HG03280 (cell line): ENCODE measurements around the gene RIMOC1.
"Not testable (repeated sequence)": the region's sequence is repeated elsewhere in the genome, so short reads cannot be mapped to it uniquely, and the experiment has no call there.

Source experiments
- ATAC-seq: cut with Tn5 transposase; IDR thresholded peaks from one replicate; pipeline ENCODE4 v1.9.1; 2021; ENCODE audit warnings: mild to moderate bottlenecking, moderate library complexity; ENCODE audit not compliant: unreplicated experiment

RIMOC1 gene

DNA sequence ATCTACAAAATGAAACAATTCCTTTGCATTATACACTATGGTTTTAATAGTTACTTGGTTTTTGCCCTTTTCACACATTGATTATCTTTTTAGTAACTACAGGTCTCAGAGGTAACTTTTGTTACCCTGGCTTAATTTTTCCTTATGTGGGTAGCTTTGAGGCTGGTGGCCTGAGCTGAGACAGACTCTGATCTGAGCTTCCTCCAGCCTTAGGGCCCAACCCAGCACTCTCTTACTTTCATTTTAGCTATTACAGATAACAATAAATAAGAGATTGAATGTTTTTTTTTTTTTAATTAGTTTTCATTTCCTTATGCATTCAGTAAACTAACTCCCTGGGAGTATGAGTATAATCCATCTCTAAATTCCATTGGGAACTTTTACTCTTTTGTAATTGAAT is 18.9 kb upstream of the RIMOC1 start:
- ATAC-seq, result no peak

DNA sequence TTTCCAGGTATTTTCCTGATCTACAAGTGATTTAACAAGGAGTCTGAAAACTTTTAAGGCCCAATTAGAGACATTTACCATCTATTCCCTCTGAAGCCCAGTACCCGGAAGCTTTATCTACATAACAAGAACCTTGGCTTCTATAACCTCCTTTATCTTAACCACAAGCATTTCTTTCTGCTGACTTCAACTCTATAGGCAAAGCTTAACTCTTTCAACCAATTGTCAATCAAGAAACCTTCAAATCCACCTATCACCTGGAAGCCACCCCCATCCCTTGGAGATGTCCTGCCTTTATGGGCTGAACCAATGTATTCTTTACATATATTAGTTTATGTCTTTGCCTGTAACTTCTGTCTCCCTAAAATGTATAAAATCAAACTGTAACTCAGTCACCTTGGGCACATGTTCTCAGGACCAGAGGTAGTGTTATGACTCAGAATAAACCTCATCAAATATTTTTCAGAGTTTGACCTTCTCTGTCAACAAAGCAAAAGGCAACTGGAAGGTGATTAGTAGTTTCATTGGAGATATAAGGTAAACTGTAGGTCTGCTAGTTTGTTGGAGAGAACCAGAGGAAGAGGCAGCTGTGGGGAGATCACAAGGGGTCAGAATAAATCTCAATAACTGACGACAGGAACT is 13.0 kb upstream of the RIMOC1 start:
- ATAC-seq, result no peak

DNA sequence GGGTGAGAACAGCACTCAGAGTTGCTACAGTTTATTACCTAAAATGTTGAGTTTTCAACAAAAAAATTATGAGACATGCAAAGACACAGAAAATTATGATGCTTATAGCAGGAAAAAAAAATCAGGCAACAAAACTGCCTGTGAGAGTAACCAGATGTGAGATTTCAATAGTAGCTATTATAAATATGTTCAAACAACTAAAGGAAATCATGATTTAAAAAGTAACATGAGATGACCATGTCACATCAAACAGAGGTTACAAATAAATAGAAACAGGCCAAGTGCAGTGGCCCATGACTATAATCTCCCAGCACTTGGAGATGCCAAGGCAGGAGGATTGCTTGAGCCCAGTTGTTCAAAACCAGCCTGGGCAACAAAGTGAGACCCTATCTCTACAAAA is 12.1 kb upstream of the RIMOC1 start:
- ATAC-seq, result no peak

DNA sequence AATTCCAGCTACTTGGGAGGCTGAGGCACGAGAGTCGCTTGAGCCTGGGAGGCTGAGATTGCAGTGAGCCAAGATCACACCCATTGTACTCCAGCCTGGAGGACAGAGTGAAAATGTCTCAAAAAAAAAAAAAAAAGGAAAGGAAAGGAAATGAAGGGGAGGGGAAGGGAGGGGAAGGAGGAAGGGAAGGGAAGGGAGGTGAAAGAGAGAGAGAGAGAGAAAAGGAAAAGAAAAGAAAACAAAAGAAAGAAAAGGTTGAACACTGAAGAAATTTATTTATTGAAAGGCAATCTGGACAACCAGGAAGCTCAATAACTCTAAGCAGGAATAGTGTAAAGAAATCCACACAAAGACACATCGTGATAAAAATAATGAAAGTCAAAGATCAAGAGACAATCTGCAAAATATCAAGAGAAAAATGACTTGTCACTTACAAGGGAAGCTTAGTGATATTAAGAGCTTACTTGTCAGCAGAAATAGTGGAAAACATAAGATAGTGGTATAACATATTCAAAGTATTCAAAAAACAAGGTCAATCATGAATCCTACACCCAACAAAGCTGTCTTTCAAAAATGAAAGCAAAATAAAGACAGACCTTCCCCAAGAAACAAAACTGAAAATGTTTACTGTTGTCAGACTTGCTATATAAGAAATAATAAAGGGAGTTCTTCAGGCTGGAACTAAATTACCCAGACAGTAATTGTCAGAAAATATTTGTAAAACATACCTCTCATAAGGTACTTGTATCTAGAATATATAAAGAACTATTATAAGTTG is 10.9 kb upstream of the RIMOC1 start:
- peak; percentile 79 for ATAC-seq

DNA sequence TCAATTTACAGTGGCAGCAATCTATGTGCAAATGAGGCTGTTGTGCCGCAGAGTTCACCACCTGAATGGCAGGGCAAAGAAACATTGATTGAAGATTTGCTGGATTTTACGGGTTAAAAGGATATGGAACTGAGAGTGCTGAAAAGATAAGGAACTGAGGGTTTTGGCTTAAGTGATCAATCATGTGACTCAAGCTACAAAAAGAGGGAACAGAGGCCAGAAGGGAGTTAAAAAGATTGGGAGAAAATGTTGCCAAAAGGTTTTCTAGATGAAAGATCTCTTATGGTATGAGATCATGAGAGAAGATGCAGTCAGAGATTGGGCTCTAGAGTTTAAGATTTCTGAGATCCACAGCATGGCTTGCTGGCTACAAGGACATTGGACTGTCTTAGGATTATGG is 7.9 kb upstream of the RIMOC1 start:
- no peak for ATAC-seq

DNA sequence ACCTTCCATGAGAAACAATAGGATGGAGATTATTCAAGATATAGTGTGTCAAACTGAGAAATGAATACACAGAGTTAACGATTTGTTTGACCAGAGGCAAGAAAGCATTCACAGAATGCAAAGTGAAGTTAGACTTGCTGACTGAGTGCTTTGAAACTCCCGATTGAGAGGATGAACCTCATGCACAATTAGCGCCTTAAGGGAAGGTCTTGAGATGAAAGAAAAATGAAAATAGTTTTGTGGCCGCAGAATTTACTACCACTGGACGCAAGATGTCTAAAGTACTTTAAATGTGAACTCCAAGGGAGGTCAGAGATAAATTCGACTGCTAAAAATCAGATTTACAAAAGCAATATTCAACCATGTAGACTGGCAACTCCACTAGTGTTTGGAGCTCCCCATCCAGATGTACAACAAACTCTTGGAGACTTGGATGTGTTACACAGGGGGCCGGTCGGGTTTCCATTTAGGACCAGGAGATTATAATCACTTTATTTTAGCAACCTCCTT is 707 bp upstream of the RIMOC1 start:
- no peak for ATAC-seq

DNA sequence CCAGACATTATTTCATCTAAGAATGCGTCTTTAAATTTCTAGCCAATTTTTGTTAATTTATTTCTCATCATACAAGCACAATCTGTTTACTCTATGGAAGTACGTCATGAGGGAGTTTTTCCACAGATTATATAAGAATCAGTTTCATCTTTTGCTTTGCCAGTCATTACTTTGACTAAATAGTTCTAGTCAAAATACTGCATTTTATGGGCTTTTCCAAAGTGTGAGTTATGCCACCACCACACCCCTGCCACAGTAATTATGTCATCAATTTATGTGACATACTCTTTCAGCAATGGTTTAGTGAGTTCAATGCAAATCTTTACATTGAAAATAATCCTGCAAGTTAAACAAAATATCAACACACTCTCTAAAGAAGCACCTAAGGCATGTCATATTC is 2.0 kb downstream of the RIMOC1 start:
- no peak for ATAC-seq

DNA sequence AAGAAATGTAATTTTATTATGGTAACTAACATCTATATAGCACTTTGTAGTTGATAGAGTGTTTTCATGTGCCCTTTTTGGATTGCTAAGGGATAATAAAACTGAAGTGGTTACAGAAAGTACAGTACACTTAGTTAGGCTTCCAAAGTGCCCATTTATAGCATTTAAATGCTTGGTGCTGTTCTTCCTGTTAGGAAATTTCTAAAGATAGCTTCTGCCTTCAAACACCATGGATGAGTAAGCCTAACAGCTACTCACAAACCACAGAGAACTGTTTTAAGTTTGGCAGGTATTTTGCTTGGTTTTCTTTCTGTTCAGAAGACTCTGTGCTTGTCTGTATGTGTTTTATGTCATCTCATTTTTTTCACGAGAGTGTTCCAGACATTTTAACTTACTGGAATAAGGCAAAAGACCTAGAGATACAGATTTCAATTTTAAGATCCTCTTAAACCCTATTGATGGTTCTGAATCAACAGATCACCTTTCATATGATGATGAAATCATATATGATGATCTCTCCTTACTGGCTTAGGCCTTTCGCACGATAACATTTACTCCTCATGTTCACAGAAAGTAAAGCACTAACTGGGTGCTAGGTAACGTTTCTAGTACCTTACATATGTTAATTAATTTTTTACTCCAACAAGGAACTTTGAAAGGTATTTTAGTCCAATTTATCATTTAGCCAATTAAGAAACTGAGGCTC is 4.4 kb downstream of the RIMOC1 start:
- ATAC-seq, result no peak

DNA sequence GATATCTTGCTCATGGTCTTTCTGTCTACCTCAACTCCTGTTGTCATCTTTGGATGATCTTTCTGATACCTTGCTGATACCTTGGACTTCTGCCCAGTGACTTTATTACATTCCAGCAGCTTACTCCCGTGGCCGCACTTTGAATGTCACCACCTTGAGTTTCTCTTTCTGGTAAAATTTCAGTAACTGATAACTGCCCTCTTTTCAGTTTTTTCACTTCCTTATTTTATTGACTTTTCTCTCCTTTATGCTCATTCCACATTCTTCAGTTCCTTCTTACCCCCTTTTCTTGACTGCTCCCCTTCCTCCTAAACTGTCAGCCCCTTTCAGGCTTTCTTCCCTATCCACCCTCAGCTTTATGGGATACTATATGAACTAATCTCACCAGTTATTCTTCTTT is 14.0 kb downstream of the RIMOC1 start:
- peak; percentile 62 for ATAC-seq

DNA sequence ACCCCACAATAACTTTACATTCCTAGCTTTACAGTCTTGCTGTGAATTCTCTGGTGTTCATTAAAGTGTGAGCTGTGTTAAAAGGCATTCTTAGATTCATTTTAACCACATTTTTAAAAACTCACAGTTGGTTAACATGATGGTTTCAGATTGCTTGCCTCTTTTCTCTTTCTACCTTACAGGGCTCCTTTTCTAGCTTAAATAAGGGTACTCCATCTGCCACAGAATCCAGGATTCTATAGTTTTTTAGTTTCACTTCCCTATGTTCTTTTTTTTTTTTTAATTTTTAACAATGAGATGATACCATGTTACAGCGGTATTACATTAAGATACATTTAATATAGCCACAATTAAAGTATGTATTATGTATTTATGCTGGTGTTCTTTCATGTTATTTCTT is 17.0 kb downstream of the RIMOC1 start:
- ATAC-seq, result no peak

DNA sequence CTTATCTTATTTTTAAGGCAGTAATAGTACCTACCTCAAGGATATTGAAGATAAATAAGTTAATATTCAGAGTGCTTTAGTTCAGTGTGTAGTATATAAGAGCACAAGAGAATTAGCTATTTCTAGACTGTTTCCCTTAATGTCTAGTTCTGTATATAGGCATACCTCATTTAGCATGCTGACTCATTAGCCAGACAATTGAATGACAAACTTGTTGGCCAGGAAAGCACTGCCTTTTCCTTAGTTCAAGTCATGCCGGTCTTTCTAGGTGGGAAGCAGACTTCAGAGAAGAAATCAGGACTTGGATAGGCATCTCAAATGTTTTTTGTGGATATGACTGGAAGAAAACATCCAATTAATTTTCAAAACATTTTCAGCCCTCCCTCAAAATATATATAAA is 17.7 kb downstream of the RIMOC1 start:
- ATAC-seq, result no peak

DNA sequence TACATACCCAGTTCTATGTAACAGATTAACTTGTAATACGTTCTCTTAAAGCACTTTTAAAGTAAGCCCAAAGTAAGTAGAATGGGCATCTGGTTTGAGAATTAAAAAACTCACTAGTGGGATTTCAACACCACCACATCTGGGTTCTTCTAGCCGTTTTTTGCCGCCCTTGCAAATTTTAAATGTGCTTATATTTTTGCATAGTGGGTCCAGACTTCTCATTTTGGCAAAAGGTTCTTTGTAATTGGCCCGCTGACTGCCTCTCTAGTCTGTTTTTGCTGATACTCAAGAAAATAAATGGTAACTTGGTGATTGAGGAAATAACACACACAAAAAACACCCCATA is 20.4 kb downstream of the RIMOC1 start:
- ATAC-seq, result no peak

DNA sequence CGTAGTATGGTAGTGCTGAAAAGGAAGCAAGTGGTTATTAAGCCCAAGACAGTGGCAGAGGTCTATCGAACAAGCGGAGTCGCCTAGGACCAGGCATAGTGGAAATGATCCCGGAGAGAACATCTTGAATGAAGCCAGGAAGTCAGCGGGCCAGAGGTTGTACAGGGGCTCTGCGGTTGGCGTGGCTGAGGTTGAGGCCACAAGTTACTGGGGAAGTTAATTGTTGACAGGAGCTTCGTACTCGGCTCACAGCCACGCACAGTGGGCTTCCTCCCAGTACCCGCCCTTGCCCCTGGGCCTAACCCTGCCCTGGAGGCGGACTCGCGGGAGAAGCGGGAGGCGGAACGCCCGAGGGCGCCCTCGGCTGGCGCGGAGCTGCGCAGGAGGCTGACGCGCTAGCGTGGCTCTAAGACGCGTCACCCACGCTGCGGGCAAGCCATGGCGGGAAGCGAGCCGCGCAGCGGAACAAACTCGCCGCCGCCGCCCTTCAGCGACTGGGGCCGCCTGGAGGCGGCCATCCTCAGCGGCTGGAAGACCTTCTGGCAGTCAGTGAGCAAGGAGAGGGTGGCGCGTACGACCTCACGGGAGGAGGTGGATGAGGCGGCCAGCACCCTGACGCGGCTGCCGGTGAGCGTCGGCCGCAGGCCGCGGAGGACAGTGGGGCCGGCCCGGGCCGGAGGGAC is 20.9 kb downstream of the RIMOC1 start, which contains the start of gene FBXO4:
Gene FBXO4 (plus strand): TSS at position 410 of the 683 bp plus-strand sequence. CDS start 29 bp downstream, at position 439.
- ATAC-seq, result peak; percentile 97

DNA sequence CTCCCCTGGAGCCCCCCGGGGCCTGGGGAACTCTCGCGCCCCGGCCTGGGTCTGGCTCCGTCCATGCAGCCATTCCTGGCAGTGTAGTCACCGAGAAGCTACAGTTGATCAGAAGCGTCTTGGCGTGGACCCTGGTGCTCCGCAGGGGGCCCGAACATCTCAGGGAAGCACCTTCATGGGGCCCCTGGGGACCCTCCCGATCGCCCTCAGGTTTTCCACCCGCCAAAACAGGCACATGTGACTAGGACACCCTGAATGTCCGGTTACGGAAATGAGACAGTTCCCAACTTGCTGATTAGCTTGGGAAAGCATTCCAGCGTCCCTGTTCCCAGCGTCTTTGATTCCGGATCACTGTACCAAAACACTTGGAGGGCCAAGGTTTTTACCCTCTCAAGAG is 21.4 kb downstream of the RIMOC1 start:
- peak; percentile 29 for ATAC-seq

DNA sequence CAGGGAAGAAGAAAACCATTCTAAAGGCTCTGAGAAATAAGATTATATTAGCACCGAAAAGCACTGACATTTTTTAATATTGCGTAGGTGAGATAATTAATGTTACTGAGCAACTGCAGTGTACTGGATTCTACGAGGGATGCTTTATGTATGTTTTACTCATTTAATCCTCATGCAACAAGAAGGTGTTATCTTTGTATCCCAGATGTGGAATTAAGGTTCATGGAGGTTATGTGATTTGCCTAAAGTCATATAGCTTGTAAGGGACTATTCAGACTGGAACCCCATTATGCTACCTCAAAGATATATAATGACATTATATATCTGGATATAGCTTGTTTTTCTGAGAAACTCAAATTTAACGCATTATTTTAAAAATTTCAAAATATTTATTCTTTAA is 23.5 kb downstream of the RIMOC1 start:
- no peak for ATAC-seq

DNA sequence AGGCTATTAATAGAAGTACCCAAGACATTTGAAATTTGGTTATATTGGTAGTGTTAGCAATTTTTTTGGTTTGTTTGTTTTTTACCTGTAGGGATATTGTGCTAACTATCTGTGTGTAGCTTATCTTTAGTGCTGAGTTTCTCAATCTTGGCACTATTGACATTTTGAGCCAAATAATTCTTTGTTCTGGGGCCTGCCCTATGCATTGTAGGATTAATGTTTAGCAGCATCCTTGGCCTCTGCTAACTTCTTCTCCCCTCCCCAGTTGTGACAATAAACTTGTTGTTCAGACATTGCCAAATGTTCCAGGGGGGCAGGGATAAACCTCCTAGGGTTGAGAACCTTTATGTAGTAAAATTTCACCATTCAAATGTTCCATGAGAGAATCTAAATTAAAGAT is 24.9 kb downstream of the RIMOC1 start:
- no peak for ATAC-seq

DNA sequence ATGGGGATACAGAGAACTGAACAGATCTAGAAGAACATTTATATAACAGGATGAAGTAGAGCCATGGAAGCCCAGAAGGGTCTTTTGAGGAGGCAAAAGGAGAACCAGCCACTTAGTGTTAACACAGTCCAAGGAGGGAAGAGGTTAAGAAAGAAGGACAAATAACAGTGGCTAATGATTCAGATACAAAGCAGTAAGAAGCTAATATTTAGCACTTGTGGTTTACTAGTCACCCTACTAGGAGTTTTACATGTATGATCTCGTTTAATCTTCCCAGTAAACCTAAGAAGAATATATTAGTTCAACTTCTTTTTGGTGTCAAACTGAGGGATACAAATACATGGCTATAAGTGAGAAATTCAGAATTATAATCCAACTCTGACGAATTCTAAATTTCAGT is 28.6 kb downstream of the RIMOC1 start:
- ATAC-seq, result no peak

DNA sequence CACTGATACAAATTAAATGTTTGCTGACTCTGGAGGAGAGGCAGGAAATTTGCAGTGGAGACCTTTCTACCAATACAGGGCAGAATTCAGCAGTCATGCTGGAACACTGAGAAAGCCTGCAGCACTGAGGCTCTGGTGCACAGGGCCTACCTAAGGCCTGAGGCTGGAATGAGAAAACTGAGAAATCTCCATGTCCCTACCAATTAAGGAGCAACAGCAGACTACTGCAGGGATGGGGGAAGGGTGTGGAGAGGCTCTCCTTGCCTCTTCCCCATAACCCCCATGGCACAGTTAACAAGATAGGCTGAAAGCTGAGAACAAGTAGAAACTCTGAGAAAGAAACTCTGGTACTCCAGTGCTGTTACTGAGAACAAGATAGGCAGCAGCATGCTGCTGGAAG is 31.4 kb downstream of the RIMOC1 start:
- no peak for ATAC-seq

DNA sequence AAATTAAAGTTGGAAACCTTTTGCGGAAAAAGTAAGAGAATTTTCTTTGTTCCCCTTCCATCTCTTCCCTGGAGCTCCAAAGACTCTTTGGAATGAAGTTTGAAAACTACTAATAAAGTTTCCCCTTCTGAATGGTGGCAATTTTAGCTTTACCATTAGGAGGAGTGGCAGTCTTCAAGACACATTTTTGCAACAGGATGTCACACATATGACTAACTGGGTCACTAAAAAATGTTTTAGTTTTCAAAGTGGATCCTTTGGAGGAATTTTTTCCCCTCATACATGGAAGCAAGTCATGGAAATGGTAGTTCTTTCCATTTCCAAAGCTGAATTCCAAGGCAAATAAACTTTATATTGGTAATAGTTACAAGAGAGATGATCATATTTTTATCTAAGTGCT is 36.5 kb downstream of the RIMOC1 start:
- ATAC-seq, result no peak

DNA sequence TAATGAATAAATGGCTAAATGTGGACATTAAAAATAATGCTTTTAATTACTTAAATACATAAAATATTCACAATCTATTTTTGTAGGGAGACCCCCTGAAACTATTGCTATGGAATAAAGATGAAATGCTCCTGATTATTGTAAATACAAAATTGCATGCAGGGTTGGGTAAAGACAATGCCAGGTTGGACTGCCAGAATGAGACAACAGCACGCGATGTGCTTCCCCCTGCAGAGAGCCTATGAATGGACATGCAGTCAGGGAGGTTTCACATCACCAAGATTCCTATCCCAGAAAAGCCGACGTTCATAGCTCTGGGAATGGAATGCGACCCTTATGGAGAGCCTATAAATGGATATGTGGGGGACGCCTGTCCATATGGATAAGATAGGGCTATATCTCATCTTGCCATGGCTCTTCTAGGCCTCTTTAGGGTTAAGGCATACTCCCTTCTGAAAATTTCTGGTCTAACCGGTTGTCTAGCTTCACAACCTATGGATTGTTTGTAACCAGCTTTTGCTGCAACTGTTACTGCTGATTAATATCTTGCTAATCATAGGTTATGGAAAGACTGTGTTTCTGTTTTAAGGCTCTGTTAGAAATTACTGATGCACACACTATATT is 41.3 kb downstream of the RIMOC1 start:
- ATAC-seq, result not testable (repeated sequence)

DNA sequence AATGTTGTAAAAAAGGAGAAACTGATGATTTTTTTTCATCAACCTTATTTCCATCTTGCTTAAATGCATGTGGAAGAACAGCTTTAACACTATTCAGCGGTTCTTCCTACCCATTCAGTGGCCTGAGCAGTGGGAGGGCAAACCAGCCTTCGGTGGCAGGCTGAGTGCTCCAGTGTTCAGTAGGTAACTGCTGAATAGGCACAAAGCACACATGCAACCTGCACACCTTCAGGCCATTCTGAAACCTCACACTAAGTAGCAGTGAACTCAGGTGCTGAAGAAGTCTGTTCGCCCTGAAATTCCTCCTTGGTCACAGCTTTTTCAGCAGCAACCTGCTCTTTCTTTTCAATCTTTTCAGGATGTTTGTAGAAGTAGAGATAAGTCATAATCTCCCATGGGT is 47.1 kb downstream of the RIMOC1 start:
- no peak for ATAC-seq
